GM19372 (cell line): ENCODE results near the gene KIAA1217.

Experiments used
- ATAC-seq: cut with Tn5 transposase; IDR thresholded peaks from one replicate; pipeline ENCODE4 v1.9.1; 2021; ENCODE audit warnings: mild to moderate bottlenecking, low read depth, moderate library complexity; ENCODE audit not compliant: unreplicated experiment

KIAA1217 gene

GRCh38 chr10:24569330-24569796 lies 360.4 kb downstream of the KIAA1217 start:
- ATAC-seq: no peak

GRCh38 chr10:24569828-24570657 lies 361.1 kb downstream of the KIAA1217 start:
- ATAC-seq: no peak

- ATAC-seq: no peak
Measured at GRCh38 chr10:24570658-24571426, 361.9 kb downstream of the KIAA1217 start.

- no peak for ATAC-seq
Measured at GRCh38 chr10:24571870-24572450, 363.0 kb downstream of the KIAA1217 start.

- ATAC-seq: no peak
Measured at GRCh38 chr10:24574161-24574560, 365.2 kb downstream of the KIAA1217 start.

- no peak for ATAC-seq
Measured at GRCh38 chr10:24574578-24575155, 365.7 kb downstream of the KIAA1217 start.

- no peak for ATAC-seq
Measured at GRCh38 chr10:24575481-24576002, 366.6 kb downstream of the KIAA1217 start.

- ATAC-seq: no peak
Measured at GRCh38 chr10:24579448-24579847, 370.5 kb downstream of the KIAA1217 start.

GRCh38 chr10:24579906-24580305 lies 371.0 kb downstream of the KIAA1217 start:
- ATAC-seq: no peak

- ATAC-seq: no peak
Measured at GRCh38 chr10:24589265-24589664, 380.3 kb downstream of the KIAA1217 start.

GRCh38 chr10:24590697-24591457 lies 381.9 kb downstream of the KIAA1217 start:
- ATAC-seq: no peak

GRCh38 chr10:24596217-24596930 lies 387.4 kb downstream of the KIAA1217 start:
- no peak for ATAC-seq

- no peak for ATAC-seq
Measured at GRCh38 chr10:24597426-24597825, 388.5 kb downstream of the KIAA1217 start.
